Right ventricle myocardium inferior (tissue), 1 donor: ENCODE measurements around the gene TSPAN16. TPM values are rescaled to one million over a fixed set of nuclear protein-coding genes. Genes with fewer than 3 reads are reported as not detected.

Experiments
- ATAC-seq: fragments of 200-7000 bp; cut with Tn5 transposase; one replicate; pipeline ENCODE4 v1.9.1; 2020; ENCODE audit warnings: mild to moderate bottlenecking, moderate library complexity
- DNase-seq: peaks from one replicate; pipeline ENCODE4 v3.0.0; 2021; ENCODE audit errors: missing footprints
- intact Hi-C: fragments of 100-400 bp; cut with DNase I; formaldehyde crosslinking; loops from one replicate; pipeline ENCODE4 v1.11.0; 2022
- total RNA-seq: library from RNA; stranded (reverse); fragmentation: NEBNext Ultra II Directional; extraction: Animal tissue kit (Norgen Biotek cat#: 25700); gene quantifications from one replicate; pipeline ENCODE4 v1.2.1, GENCODE V29; 2021
- donor health status: DM: no; HTN: yes; CAD: no; lungs with severe emphysema.

Gene TSPAN16
- total RNA-seq, 1 donor from 2014 or later, result not detected

- intact Hi-C loops, result no loop called here
- DNase-seq (no peak), ATAC-seq (no peak)
Observed at GRCh38 chr19:11359421-11359820, 63.5 kb downstream of the TSPAN16 start.

- intact Hi-C loops, result no loop called here
- DNase-seq (peak; percentile 68), ATAC-seq (no peak)
Observed at GRCh38 chr19:11361037-11361770, 65.2 kb downstream of the TSPAN16 start.

GRCh38 chr19:11361771-11362731, 66.1 kb downstream of the TSPAN16 start:
- intact Hi-C loops, result no loop called here
- DNase-seq, result no peak
- no peak for ATAC-seq

DNA sequence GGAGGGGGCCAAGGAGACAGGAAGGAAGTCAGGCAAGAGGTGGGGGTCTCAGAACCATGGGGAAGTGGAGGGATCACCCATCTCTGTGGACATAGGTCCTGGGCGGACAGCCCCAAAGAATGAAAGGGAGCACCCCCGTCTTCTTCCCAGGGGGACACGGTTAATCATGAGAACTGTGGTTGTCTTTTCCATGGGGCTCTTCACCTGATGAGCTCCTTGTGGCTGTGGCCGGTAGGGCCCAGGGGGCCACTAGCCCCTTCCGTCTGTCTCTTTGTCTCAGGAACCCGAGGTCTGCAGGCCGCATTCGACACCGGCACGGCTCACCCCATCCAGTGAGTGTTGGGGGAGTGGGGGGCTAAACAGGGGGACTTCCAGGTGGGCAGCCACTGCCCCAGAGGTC, 67.9 kb downstream of the TSPAN16 start:
- no peak for DNase-seq
- ATAC-seq, result no peak
- intact Hi-C loops, result no loop called here

DNA sequence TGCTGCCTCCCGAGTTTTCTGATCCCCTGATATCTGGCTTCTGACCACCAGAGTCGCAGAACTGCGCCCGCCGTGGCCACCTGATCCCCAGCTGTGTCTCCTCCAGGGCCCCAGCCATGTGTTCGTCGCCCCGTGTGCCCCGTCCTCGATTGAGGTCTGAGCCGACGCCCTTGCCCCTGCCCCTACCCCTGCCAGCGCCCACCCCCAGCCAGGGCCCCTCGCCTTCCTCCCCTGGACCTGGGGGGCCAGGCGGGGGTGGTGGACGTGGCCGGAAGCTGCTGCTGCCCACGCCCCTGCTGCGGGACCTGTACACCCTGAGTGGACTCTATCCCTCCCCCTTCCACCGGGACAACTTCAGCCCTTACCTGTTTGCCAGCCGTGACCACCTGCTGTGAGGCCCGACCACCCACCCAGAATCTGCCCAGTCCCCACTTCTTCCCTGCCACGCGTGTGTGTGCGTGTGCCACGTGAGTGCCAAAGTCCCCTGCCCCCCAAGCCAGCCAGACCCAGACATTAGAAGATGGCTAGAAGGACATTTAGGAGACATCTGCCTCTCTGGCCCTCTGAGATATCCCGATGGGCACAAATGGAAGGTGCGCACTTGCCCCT, 68.4 kb downstream of the TSPAN16 start:
- intact Hi-C loops, result no loop called here
- ATAC-seq, result no peak

DNA sequence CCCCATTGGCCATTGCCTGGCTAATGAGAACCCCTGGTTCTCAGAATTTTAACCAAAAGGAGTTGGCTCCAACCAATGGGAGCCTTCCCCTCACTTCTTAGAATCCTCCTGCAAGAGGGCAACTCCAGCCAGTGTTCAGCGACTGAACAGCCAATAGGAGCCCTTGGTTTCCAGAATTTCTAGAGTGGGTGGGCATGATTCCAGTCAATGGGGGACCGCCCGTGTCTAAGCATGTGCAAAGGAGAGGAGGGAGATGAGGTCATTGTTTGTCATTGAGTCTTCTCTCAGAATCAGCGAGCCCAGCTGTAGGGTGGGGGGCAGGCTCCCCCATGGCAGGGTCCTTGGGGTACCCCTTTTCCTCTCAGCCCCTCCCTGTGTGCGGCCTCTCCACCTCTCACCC, 69.0 kb downstream of the TSPAN16 start:
- intact Hi-C loops, result no loop called here
- ATAC-seq (no peak), DNase-seq (no peak)

More for the DNA sequence above, 68.4 kb downstream of the TSPAN16 start:
- DNase-seq, result no peak

Other genes with a start within 250 kb of the TSPAN16 start
- gene LDLR, start 206.7 kb upstream of the TSPAN16 start, total RNA-seq, result 12.8 TPM
- gene SPC24, start 140.4 kb upstream of the TSPAN16 start, total RNA-seq, result 8.6 TPM
- 434 TPM for gene KANK2, start 98.6 kb upstream of the TSPAN16 start, total RNA-seq
- 0.87 TPM for gene ANGPTL8, start 56.5 kb upstream of the TSPAN16 start, total RNA-seq
- 35.1 TPM for gene DOCK6, start 33.6 kb upstream of the TSPAN16 start, total RNA-seq
- gene RAB3D, start 43.5 kb downstream of the TSPAN16 start, total RNA-seq, result 9.4 TPM
- 106 TPM for gene TMEM205, start 50.1 kb downstream of the TSPAN16 start, total RNA-seq
- 17.1 TPM for gene CCDC159, start 50.4 kb downstream of the TSPAN16 start, total RNA-seq
- gene PLPPR2, start 59.3 kb downstream of the TSPAN16 start, total RNA-seq, result 17.7 TPM
- gene SWSAP1, start 78.5 kb downstream of the TSPAN16 start, total RNA-seq, result 1.9 TPM
- 8.4 TPM for gene EPOR, start 88.2 kb downstream of the TSPAN16 start, total RNA-seq
- 10.5 TPM for gene RGL3, start 123.2 kb downstream of the TSPAN16 start, total RNA-seq
- 0.68 TPM for gene ODAD3, start 139.0 kb downstream of the TSPAN16 start, total RNA-seq
- gene PRKCSH, start 139.5 kb downstream of the TSPAN16 start, total RNA-seq, result 123 TPM
- gene ELAVL3, start 184.9 kb downstream of the TSPAN16 start, total RNA-seq, result 0.35 TPM
- 4.8 TPM for gene ZNF653, start 209.7 kb downstream of the TSPAN16 start, total RNA-seq
- 172 TPM for gene ECSIT, start 233.0 kb downstream of the TSPAN16 start, total RNA-seq
- gene CNN1, start 242.7 kb downstream of the TSPAN16 start, total RNA-seq, result 174 TPM